ENCODE results near the gene NTRK2. TPM values are rescaled to one million over a fixed set of nuclear protein-coding genes. Genes with fewer than 3 reads are reported as not detected.

The NTRK2 gene
- total and polyA plus RNA-seq, 12 donors = 0.43 to 5.6 (median 2.1) TPM

DNA sequence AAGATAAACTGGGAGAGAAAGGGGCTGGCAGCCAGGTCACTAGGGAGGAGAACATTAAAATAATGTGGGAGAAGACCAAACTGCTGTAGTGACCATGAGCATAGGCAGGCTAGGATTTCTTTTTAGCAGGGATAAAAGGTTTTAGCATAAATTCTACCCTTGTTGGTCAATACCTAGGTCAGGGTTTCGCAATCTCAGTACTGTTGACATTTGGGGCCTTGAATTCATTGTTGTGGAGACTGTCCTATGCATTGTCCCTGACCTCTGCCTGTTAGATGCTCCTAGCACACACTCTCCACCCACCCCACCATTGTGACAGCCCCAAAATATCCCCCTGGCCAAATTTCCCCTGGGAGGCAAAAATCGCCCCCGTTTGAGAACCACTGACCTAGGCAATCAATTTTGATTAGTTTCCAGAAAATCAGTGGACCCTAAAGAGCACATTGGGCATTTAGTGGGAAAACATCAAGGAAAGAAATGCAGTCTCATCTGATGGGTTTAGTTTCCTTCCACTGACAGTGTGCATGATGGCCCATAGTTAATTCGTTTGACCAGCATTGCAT, 181.4 kb downstream of the NTRK2 start:
- H3K27me3 ChIP-seq = no peaks in the 10 kb centered on the region
- intact Hi-C loops (cut with DNase I) = no loop called here
- DNase-seq = no peak
- no peak overlapping the region for H3K4me3 ChIP-seq
- TF ChIP-seq POLR2A (IDR thresholded peaks at IDR 0.05) = no peak
- TF ChIP-seq, protein P1, sequence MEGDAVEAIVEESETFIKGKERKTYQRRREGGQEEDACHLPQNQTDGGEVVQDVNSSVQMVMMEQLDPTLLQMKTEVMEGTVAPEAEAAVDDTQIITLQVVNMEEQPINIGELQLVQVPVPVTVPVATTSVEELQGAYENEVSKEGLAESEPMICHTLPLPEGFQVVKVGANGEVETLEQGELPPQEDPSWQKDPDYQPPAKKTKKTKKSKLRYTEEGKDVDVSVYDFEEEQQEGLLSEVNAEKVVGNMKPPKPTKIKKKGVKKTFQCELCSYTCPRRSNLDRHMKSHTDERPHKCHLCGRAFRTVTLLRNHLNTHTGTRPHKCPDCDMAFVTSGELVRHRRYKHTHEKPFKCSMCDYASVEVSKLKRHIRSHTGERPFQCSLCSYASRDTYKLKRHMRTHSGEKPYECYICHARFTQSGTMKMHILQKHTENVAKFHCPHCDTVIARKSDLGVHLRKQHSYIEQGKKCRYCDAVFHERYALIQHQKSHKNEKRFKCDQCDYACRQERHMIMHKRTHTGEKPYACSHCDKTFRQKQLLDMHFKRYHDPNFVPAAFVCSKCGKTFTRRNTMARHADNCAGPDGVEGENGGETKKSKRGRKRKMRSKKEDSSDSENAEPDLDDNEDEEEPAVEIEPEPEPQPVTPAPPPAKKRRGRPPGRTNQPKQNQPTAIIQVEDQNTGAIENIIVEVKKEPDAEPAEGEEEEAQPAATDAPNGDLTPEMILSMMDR (IDR thresholded peaks at IDR 0.05) = no peak
- no peaks in the 10 kb centered on the region for H3K9me3 ChIP-seq (replicated peaks in 1 of 3)
- no peak overlapping the region for H3K27ac ChIP-seq
- 84 to 93% (median 87%) methylated on average over 4 of the region's 4 CpGs for WGBS, 4 donors
- no peaks in the 10 kb centered on the region for H3K4me1 ChIP-seq (replicated peaks in 1 of 2)
- H3K36me3 ChIP-seq (replicated peaks in 1 of 2) = no peaks in the 10 kb centered on the region

DNA sequence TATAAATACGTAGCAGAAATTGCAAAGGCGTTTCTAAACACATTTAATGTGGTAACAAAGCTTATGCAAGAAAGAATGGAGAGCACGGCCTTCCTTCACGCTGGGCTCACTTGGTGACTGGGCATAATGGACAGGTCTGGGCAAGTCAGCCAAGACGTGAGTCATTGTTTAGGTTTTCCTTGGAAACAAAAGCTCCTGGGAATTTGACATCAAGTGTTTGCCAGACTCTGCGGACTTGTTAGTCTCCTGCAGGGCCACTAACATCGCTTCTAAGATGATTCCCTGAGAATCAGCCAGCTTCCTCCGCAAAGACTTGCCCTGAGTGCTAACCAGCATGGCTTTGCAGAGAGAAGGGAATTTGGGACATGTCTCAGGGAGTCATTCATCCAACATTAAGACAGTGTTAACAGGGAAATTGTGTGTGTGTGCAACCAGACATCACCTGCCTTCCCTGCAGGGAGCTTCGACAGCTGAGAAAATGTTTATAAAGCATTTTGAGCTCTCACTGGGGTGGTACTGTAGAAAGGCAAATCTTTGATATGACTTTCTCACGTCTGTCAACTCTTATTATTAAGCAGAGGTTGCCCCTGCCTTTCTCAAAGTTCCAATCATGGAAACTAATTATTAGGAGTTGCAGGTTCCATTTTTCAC, 182.5 kb downstream of the NTRK2 start:
- H3K36me3 ChIP-seq (replicated peaks in 1 of 2) = no peaks in the 10 kb centered on the region
- WGBS, 4 donors = 65 to 68% (median 67%) methylated on average over 10 of the region's 10 CpGs
- no peak overlapping the region for H3K4me3 ChIP-seq
- intact Hi-C loops (cut with DNase I) = no loop called here
- no peaks in the 10 kb centered on the region for H3K9me3 ChIP-seq (replicated peaks in 1 of 3)
- no peaks in the 10 kb centered on the region for H3K27me3 ChIP-seq
- no peak overlapping the region for H3K27ac ChIP-seq
- TF ChIP-seq POLR2A (IDR thresholded peaks at IDR 0.05) = no peak
- TF ChIP-seq, protein P1 (IDR thresholded peaks at IDR 0.05) = no peak
- DNase-seq = peak; percentile 15 to 61 (median 30)
- no peaks in the 10 kb centered on the region for H3K4me1 ChIP-seq (replicated peaks in 1 of 2)

DNA sequence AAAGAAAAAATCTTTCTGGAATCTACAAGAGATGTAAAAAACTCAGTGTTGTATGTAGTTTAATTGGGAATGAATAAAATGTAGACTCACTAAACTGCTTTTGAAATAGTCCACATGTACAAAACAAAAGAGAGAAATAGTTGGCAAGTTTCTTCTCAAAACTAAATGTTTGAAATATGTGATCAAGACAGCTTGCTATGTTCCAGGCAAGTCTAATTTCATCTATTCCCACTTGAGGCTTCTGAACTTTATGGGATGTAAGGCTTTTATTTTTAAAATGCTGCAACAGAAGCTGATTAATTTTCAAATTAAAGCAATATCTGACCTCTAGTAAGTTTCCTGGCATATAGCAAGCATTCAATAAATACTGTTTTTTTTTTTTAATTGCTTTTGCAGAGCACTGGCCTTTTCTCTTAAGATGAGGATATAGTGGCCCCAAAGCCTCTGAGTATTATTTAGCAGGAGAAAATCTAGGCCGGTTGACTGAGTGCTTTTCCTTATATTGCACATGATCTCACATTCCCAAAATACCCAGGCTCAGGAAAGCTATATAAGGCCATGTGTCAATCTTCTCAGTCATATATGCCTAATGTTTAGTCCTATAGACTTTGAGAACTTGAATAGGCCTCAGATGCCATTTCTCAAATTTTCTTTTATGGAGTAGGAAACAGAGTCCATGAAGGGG, 183.2 kb downstream of the NTRK2 start:
- TF ChIP-seq POLR2A (IDR thresholded peaks at IDR 0.05) = no peak
- TF ChIP-seq, protein P1 (IDR thresholded peaks at IDR 0.05) = no peak
- Histone ChIP-seq H3K36me3 (replicated peaks in 1 of 2) (no peaks in the 10 kb centered on the region), H3K27ac (no peak overlapping the region), H3K27me3 (no peaks in the 10 kb centered on the region), H3K4me3 (no peak overlapping the region), H3K9me3 (replicated peaks in 1 of 3) (no peaks in the 10 kb centered on the region), H3K4me1 (replicated peaks in 1 of 2) (no peaks in the 10 kb centered on the region)
- 59 to 88% (median 79%) methylated on average over 1 of the region's 1 CpG for WGBS, 4 donors
- no peak for DNase-seq
- intact Hi-C loops (cut with DNase I) = no loop called here

DNA sequence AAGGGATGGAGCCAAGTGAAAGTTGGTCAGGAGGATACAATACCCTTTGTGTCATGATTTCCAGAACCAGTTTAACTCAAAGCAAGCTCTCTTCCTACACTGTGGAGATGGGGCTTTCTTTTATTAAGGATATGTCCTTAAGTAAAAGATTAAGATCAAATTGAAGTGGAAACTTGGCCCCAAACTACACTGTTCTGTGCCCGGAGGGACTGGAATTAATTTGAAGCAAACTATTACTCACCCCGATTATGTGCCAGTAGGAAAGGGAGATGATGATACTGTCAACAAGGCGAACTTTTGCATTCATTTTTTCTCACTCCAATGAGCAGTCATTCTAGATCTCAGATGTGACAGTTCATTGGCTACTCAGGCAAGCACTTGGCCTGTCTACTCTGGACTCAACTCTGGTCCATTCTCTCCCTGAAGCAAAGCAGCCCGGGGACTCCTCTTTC, 186.7 kb downstream of the NTRK2 start:
- TF ChIP-seq, protein P1 (IDR thresholded peaks at IDR 0.05) = no peak
- TF ChIP-seq POLR2A (IDR thresholded peaks at IDR 0.05) = no peak
- Histone ChIP-seq H3K9me3 (replicated peaks in 1 of 3) (no peaks in the 10 kb centered on the region), H3K27me3 (no peaks in the 10 kb centered on the region), H3K4me1 (replicated peaks in 1 of 2) (no peaks in the 10 kb centered on the region), H3K4me3 (no peak overlapping the region), H3K36me3 (replicated peaks in 1 of 2) (no peaks in the 10 kb centered on the region), H3K27ac (no peak overlapping the region)
- no peak for DNase-seq
- intact Hi-C loops (cut with DNase I) = no loop called here
- WGBS, 4 donors = 62 to 79% (median 72%) methylated on average over 4 of the region's 4 CpGs
